ENCODE data around the gene EEFSEC.

Gene EEFSEC

DNA sequence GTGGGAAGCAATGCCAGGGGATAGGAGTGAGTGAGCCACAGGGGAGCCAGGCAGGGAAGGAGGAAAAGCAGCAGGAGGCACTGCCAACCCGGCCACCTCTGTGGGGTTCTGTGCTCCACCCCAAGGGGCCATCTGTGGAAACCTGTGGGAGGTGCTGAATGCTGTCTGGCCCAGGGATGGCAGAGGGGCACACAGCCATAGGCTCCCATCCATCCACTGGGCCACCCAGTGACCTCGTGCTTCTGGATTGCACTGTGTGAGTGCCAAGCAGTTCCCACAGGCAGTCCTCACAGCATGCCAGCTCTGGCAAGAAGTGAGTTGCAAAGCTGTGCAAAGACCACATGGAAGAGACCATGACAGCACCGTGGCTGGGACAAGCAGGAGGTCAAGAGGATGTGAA, 285.9 kb downstream of the EEFSEC start:
- TF ChIP-seq CTCF (IDR thresholded peaks at IDR 0.05; ENCODE audit: extremely low read depth, missing control alignments): no peak
- DNase-seq (ENCODE audit: low spot score): no peak

DNA sequence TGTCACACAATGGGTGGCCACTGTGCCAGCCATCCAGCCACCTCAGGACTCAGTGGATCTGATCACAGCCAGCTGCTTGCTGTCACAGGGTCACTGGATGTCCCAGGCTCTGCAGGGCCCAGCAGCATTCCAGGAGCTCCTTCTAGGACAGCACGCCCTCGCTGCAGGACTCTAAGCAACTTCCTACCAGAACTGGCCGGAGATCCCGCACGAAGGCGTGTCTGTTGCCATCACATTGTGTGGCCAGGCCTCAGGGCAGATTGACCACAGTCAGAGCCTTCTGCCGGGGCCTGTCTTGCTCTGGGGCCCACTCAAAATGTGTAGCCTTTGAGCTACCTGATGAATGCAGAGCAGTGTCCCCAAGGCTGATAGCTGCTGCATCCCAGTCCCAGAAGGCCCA, 288.8 kb downstream of the EEFSEC start:
- TF ChIP-seq CTCF (IDR thresholded peaks at IDR 0.05; ENCODE audit: extremely low read depth, missing control alignments): no peak
- no peak for DNase-seq (ENCODE audit: low spot score)

DNA sequence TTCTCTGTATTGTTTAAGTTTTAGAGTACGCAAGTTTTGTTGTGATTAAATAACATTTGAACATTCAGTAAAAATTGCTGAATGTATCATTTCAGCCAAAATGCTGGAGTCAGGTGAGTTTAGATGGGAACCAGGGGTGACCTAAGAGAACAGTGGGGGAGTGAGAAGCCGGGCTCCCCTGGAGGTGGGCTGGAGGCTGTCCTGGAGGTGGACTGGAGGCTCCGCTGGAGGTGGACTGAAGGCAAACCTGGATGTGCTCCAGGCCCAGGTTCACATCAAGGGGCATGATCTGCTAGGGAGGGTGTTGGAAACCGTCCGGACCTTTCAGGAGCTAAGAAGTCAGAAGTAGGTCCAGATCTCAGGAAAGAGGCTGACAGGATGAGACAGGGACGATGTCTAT, 289.7 kb downstream of the EEFSEC start:
- no peak for TF ChIP-seq CTCF (IDR thresholded peaks at IDR 0.05; ENCODE audit: extremely low read depth, missing control alignments)

GRCh38 chr3:128443771-128444170, 290.5 kb downstream of the EEFSEC start:
- DNase-seq (ENCODE audit: low spot score): no peak
- TF ChIP-seq CTCF (IDR thresholded peaks at IDR 0.05; ENCODE audit: extremely low read depth, missing control alignments): no peak

More for the DNA sequence above, 289.7 kb downstream of the EEFSEC start:
- DNase-seq (ENCODE audit: low spot score): no peak

- DNase-seq (ENCODE audit: low spot score): no peak
- TF ChIP-seq CTCF (IDR thresholded peaks at IDR 0.05; ENCODE audit: extremely low read depth, missing control alignments): no peak
Measured at GRCh38 chr3:128445357-128445756, 292.1 kb downstream of the EEFSEC start.

GRCh38 chr3:128446821-128447220, 293.5 kb downstream of the EEFSEC start:
- no peak for TF ChIP-seq CTCF (IDR thresholded peaks at IDR 0.05; ENCODE audit: extremely low read depth, missing control alignments)

GRCh38 chr3:128447561-128448013, 294.3 kb downstream of the EEFSEC start:
- no peak for TF ChIP-seq CTCF (IDR thresholded peaks at IDR 0.05; ENCODE audit: extremely low read depth, missing control alignments)
- no peak for DNase-seq (ENCODE audit: low spot score)

More at GRCh38 chr3:128446821-128447220, 293.5 kb downstream of the EEFSEC start:
- no peak for DNase-seq (ENCODE audit: low spot score)

Data from GM20000 (cell line).